Astrocyte of the cerebellum (primary cell): Measurements from ENCODE around the gene WEE1.

Source experiments
- DNase-seq: peaks from one replicate; pipeline ENCODE4 v3.0.0-alpha.2; 2011; ENCODE audit warnings: low read depth
- H3K4me3 ChIP-seq: 2 replicates; pipeline ENCODE4 v1.5.1; 2011; ENCODE audit warnings: mild to moderate bottlenecking, low read depth, low read length, moderate library complexity
- CTCF ChIP-seq: IDR thresholded peaks from 2 replicates; pipeline ENCODE4 v1.5.1; 2012; ENCODE audit warnings: low read length, low read depth, moderate library complexity, mild to moderate bottlenecking; ENCODE audit errors: missing control alignments
- in situ Hi-C: cut with HindIII; loops from 2 replicates; pipeline ENCODE4 v1.10.0; 2017; ENCODE audit warnings: low sequenced_read_pairs

WEE1 gene

GRCh38 chr11:9605742-9606141 lies 32.3 kb downstream of the WEE1 start:
- no peak overlapping the region for H3K4me3 ChIP-seq
- no peak for DNase-seq
- TF ChIP-seq CTCF: no peak
- in situ Hi-C loops: no loop called here

DNA sequence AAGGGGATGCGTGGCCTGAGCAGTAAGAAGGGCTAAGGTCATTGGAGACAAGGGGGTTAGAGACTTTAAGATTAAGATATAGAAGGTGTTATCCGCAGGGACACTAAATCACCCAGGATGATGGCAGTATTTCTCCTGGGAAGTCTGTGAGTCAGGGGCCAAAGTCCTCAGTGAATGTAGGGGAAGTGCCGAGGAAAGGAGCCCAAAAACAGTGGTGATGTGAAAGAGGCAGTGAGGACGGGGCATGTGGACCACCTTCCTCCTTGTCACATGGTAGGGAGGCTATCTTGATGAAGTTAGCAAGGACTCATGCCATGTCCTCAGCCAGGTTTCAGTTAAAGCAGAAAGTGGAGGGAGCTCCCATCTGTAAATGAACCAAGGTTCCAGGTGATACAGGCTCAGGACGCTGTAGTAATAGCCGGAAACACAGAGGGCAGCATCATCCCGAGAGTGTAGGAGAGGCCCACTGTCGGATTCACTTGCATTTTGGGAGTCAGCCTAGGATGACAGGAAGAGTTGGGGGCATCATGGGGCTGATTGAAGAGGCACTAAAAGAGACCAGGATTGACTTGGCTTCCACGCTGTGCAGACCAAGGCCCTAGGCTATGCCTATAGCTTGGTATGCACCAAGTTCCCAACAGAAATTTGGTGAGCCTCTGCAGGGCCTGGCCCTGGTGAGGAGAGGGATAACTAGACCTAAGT lies 33.5 kb downstream of the WEE1 start:
- no peak for DNase-seq
- no peak for TF ChIP-seq CTCF
- no peak overlapping the region for H3K4me3 ChIP-seq
- in situ Hi-C loops: no loop called here

DNA sequence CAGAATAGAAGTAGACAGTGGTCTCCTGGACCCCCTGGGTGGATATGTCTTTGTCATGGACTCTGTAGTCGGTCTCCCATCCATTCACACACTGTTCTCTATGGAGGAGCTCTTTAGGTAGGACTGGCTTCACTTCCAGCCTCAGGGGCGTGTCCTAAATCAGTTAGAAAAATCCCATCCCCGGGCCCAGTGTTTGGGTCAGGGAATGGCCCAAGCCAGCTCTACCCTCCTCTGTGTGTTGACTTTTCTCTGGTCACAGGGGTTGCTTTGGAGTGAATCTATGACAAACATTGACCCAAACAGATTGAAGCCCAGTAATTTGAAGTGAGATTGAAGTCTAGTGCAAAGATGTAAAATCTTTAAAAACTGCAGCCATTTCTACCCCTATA lies 34.0 kb downstream of the WEE1 start:
- no peak for TF ChIP-seq CTCF
- in situ Hi-C loops: no loop called here
- DNase-seq: no peak
- no peak overlapping the region for H3K4me3 ChIP-seq

- no peak overlapping the region for H3K4me3 ChIP-seq
- in situ Hi-C loops: no loop called here
- TF ChIP-seq CTCF: no peak
- DNase-seq: no peak
Observed at GRCh38 chr11:9609002-9609759, 35.7 kb downstream of the WEE1 start.

GRCh38 chr11:9609841-9610240 lies 36.4 kb downstream of the WEE1 start:
- TF ChIP-seq CTCF: no peak
- DNase-seq: no peak
- H3K4me3 ChIP-seq: no peak overlapping the region
- in situ Hi-C loops: no loop called here

DNA sequence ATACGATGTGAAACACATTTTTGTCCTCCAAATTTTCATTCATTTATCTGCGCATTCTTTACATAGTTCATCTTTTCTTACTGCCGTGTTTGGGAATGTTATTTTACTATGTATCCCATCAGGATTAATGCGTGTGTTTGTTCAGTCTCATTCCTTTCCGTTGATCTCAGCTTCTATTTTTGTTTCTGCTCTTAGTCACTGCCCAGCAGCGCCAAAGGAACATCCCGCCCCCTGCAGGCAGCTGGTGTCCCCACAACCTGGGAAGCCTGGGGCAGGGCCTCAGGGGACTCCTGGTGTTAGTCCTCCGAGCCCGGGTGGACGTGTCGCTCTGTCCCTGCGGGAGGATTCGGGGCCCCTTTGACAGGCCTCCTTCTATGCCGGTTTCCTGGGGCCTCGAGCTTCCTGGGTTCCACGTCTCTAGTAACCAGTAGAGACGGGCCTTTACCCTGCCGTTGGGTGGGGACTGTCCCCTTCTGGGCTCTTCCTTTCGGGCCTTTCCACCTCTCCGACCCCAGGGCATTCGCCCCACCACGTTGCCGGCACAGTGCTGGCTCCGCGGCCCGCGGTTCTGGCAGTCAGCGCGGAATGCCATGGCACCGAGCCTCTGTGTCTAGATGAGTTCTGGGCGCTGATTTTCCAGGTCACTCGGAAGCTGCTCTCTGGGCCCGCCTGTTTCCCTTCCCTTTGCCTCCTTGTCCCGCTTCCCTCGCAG lies 39.8 kb downstream of the WEE1 start:
- DNase-seq: peak; percentile 97
- TF ChIP-seq CTCF: peak; percentile 97
- peak overlapping the region; percentile 29 for H3K4me3 ChIP-seq
- in situ Hi-C loops: no loop called here
